ENCODE measurements around the gene GDE1.

GDE1 gene

GRCh38 chr16:19532601-19533000 lies 10.7 kb upstream of the GDE1 start:
- TF ChIP-seq GATA2 (IDR thresholded peaks at IDR 0.05; ENCODE audit: low read depth, low read length) (no peak), GATA3 (IDR thresholded peaks at IDR 0.05; ENCODE audit: low read depth, low read length) (no peak)

GRCh38 chr16:19528666-19529065 lies 6.8 kb upstream of the GDE1 start:
- TF ChIP-seq GATA2 (IDR thresholded peaks at IDR 0.05; ENCODE audit: low read depth, low read length), result no peak
- TF ChIP-seq GATA3 (IDR thresholded peaks at IDR 0.05; ENCODE audit: low read depth, low read length), result no peak

- TF ChIP-seq GATA2 (IDR thresholded peaks at IDR 0.05; ENCODE audit: low read depth, low read length), result no peak
- TF ChIP-seq GATA3 (IDR thresholded peaks at IDR 0.05; ENCODE audit: low read depth, low read length), result no peak
These were observed 5.3 kb upstream of the GDE1 start for GRCh38 chr16:19527161-19527560.

GRCh38 chr16:19525385-19525723 lies 3.5 kb upstream of the GDE1 start:
- no peak for TF ChIP-seq GATA2 (IDR thresholded peaks at IDR 0.05; ENCODE audit: low read depth, low read length)
- TF ChIP-seq GATA3 (IDR thresholded peaks at IDR 0.05; ENCODE audit: low read depth, low read length), result no peak

- no peak for TF ChIP-seq GATA3 (IDR thresholded peaks at IDR 0.05; ENCODE audit: low read depth, low read length)
- no peak for TF ChIP-seq GATA2 (IDR thresholded peaks at IDR 0.05; ENCODE audit: low read depth, low read length)
These were observed 2.9 kb upstream of the GDE1 start for GRCh38 chr16:19524616-19525384.

GRCh38 chr16:19524356-19524615 lies 2.4 kb upstream of the GDE1 start:
- TF ChIP-seq GATA2 (IDR thresholded peaks at IDR 0.05; ENCODE audit: low read depth, low read length) (no peak), GATA3 (IDR thresholded peaks at IDR 0.05; ENCODE audit: low read depth, low read length) (no peak)

- TF ChIP-seq GATA3 (IDR thresholded peaks at IDR 0.05; ENCODE audit: low read depth, low read length) (no peak), GATA2 (IDR thresholded peaks at IDR 0.05; ENCODE audit: low read depth, low read length) (no peak)
These were observed 1.9 kb upstream of the GDE1 start, which contains the start of gene CCP110 for GRCh38 chr16:19523559-19524355. TSS of gene CCP110 (plus strand) at chr16:19523942. CDS start at chr16:19527882, 3,940 bp downstream.

GRCh38 chr16:19523184-19523558 lies 1.3 kb upstream of the GDE1 start:
- TF ChIP-seq GATA3 (IDR thresholded peaks at IDR 0.05; ENCODE audit: low read depth, low read length) (no peak), GATA2 (IDR thresholded peaks at IDR 0.05; ENCODE audit: low read depth, low read length) (no peak)

GRCh38 chr16:19522760-19523159 lies 862 bp upstream of the GDE1 start:
- no peak for TF ChIP-seq GATA3 (IDR thresholded peaks at IDR 0.05; ENCODE audit: low read depth, low read length)
- no peak for TF ChIP-seq GATA2 (IDR thresholded peaks at IDR 0.05; ENCODE audit: low read depth, low read length)

- TF ChIP-seq GATA2 (IDR thresholded peaks at IDR 0.05; ENCODE audit: low read depth, low read length) (no peak), GATA3 (IDR thresholded peaks at IDR 0.05; ENCODE audit: low read depth, low read length) (no peak)
These were observed 467 bp upstream of the GDE1 start for GRCh38 chr16:19522397-19522732.

GRCh38 chr16:19520861-19521331 lies 1.0 kb downstream of the GDE1 start:
- TF ChIP-seq GATA3 (IDR thresholded peaks at IDR 0.05; ENCODE audit: low read depth, low read length) (no peak), GATA2 (IDR thresholded peaks at IDR 0.05; ENCODE audit: low read depth, low read length) (no peak)

- TF ChIP-seq GATA3 (IDR thresholded peaks at IDR 0.05; ENCODE audit: low read depth, low read length), result no peak
- no peak for TF ChIP-seq GATA2 (IDR thresholded peaks at IDR 0.05; ENCODE audit: low read depth, low read length)
These were observed 3.5 kb downstream of the GDE1 start for GRCh38 chr16:19518388-19518787.

- TF ChIP-seq GATA3 (IDR thresholded peaks at IDR 0.05; ENCODE audit: low read depth, low read length), result no peak
- no peak for TF ChIP-seq GATA2 (IDR thresholded peaks at IDR 0.05; ENCODE audit: low read depth, low read length)
These were observed 4.3 kb downstream of the GDE1 start for GRCh38 chr16:19517424-19518089.

- TF ChIP-seq GATA3 (IDR thresholded peaks at IDR 0.05; ENCODE audit: low read depth, low read length), result no peak
- no peak for TF ChIP-seq GATA2 (IDR thresholded peaks at IDR 0.05; ENCODE audit: low read depth, low read length)
These were observed 6.1 kb downstream of the GDE1 start for GRCh38 chr16:19515757-19516156.
